SK-N-SH (cell line): ENCODE data around the gene DMRTC1B. TPM values are rescaled to one million over a fixed set of nuclear protein-coding genes. Genes with fewer than 3 reads are reported as not detected.
"Not testable (repeated sequence)": the region's sequence is repeated elsewhere in the genome, so short reads cannot be mapped to it uniquely, and the experiment has no call there.

Source experiments
- CTCF ChIA-PET: fragments of 300-600, 350-600 bp; formaldehyde crosslinking; extraction: SDS; loops from one replicate; lab custom pipeline; 2021; lab: Yijun Ruan, JAX
- POLR2A ChIA-PET: fragments of 350-600 bp; sonication (Branson Sonifier 250); formaldehyde crosslinking; extraction: SDS; loops from one replicate; lab custom pipeline; 2020; ENCODE audit warnings: antibody characterized with exemption, inconsistent platforms; lab: Yijun Ruan, JAX
- DNase-seq: peaks from one replicate; pipeline ENCODE4 v3.0.0; 2012
- H2AFZ ChIP-seq: fragments of 200-600 bp; sonication (generic); 2 replicates; pipeline ENCODE4 v1.8.1; 2016; ENCODE audit warnings: antibody characterized with exemption, mild to moderate bottlenecking, low read depth
- H3F3A ChIP-seq: fragments of 200-600 bp; sonication (generic); replicated peaks from 2 replicates; pipeline ENCODE3; 2016; ENCODE audit warnings: antibody characterized with exemption, mild to moderate bottlenecking; ENCODE audit not compliant: insufficient read depth
- H3K27ac ChIP-seq, 2 experiments: fragments of 200-500 bp in 1 of 2; fragments of 200-600 bp in 1 of 2; sonication (Bioruptor generic) in 1 of 2; sonication (generic), shearing (Covaris generic) in 1 of 2; 2 replicates each; pipeline versions ENCODE4 v1.5.1 to v1.6.1; 2014 to 2016; ENCODE audit warnings: low read depth in 2 of 2, inconsistent platforms in 1 of 2, low read length in 1 of 2, mild to moderate bottlenecking in 1 of 2, mixed read lengths in 1 of 2
- H3K27me3 ChIP-seq: fragments of 200-600 bp; sonication (generic), shearing (Covaris generic); 2 replicates; pipeline ENCODE4 v1.6.1; 2016; ENCODE audit warnings: mixed run types; ENCODE audit not compliant: insufficient read depth
- H3K36me3 ChIP-seq, 2 experiments: fragments of 200-500 bp in 1 of 2; fragments of 200-600 bp in 1 of 2; sonication (Bioruptor generic) in 1 of 2; sonication (generic) in 1 of 2; replicated peaks in 1 of 2; 2 replicates each; pipeline versions ENCODE3 to v1.5.1; 2014 to 2016; ENCODE audit warnings: low read length in 1 of 2, mild to moderate bottlenecking in 1 of 2; ENCODE audit not compliant: insufficient read depth in 2 of 2, control insufficient read depth in 1 of 2
- H3K4me1 ChIP-seq, 2 experiments: fragments of 200-500 bp in 1 of 2; fragments of 200-600 bp in 1 of 2; sonication (Bioruptor generic) in 1 of 2; sonication (generic), shearing (Covaris generic) in 1 of 2; 2 replicates each; pipeline versions ENCODE4 v1.5.1 to v1.6.1; 2014 to 2016; ENCODE audit warnings: low read depth in 1 of 2, low read length in 1 of 2, mixed run types in 1 of 2; ENCODE audit not compliant: insufficient read depth in 2 of 2, control insufficient read depth in 1 of 2
- H3K4me2 ChIP-seq: fragments of 200-600 bp; sonication (generic), shearing (Covaris generic); 2 replicates; pipeline ENCODE4 v1.6.1; 2017; ENCODE audit warnings: mixed run types
- H3K4me3 ChIP-seq, 2 experiments: fragments of 200-500 bp in 1 of 2; fragments of 200-600 bp in 1 of 2; sonication (Bioruptor generic) in 1 of 2; sonication (generic), shearing (Covaris generic) in 1 of 2; 2 replicates each; pipeline versions ENCODE4 v1.5.1 to v1.8.1; 2014 to 2016; ENCODE audit warnings: low read depth in 2 of 2, inconsistent platforms in 1 of 2, low read length in 1 of 2, mild to moderate bottlenecking in 1 of 2, mixed read lengths in 1 of 2, moderate library complexity in 1 of 2
- H3K79me2 ChIP-seq: fragments of 200-600 bp; sonication (generic); 2 replicates; pipeline ENCODE4 v1.8.1; 2017; ENCODE audit warnings: mild to moderate bottlenecking; ENCODE audit not compliant: insufficient read depth
- H3K9ac ChIP-seq: fragments of 200-600 bp; sonication (generic); 2 replicates; pipeline ENCODE4 v1.6.1; 2017; ENCODE audit warnings: mixed run types
- H3K9me2 ChIP-seq: fragments of 200-600 bp; sonication (generic); 2 replicates; pipeline ENCODE4 v1.6.1; 2017; ENCODE audit warnings: mixed run types
- H3K9me3 ChIP-seq: fragments of 200-600 bp; sonication (generic); 2 replicates; pipeline ENCODE4 v1.6.1; 2017; ENCODE audit warnings: mixed run types, mild to moderate bottlenecking, moderate library complexity
- H4K20me1 ChIP-seq: fragments of 200-600 bp; sonication (generic); 2 replicates; pipeline ENCODE4 v1.6.1; 2017; ENCODE audit warnings: mild to moderate bottlenecking, mixed run types; ENCODE audit not compliant: insufficient read depth
- CHD2 ChIP-seq: fragments of 150-350 bp; IDR thresholded peaks from 2 replicates; pipeline ENCODE4 v1.6.1; 2018; ENCODE audit warnings: low read length; ENCODE audit not compliant: partially characterized antibody
- FOXM1 ChIP-seq: IDR thresholded peaks from 2 replicates; pipeline ENCODE4 v1.4.0; 2012; ENCODE audit warnings: low read depth, mild to moderate bottlenecking
- WGBS: methylation state at CpG from one replicate; pipeline ENCODE4 v1.1.6; 2017; ENCODE audit warnings: low lambda C conversion rate; 5-methylcytosine and 5-hydroxymethylcytosine counted together
- polyA plus RNA-seq, 3 experiments: library from polyadenylated mRNA; depleted of rRNA; stranded (reverse); fragments of >200 nt; gene quantifications; 2 replicates each; pipeline ENCODE4 v1.2.3, GENCODE V29; 2012

The DMRTC1B gene
- polyA plus RNA-seq, 1 of the 3 experiments (the other 2 are of a cell fraction), result not detected

DNA sequence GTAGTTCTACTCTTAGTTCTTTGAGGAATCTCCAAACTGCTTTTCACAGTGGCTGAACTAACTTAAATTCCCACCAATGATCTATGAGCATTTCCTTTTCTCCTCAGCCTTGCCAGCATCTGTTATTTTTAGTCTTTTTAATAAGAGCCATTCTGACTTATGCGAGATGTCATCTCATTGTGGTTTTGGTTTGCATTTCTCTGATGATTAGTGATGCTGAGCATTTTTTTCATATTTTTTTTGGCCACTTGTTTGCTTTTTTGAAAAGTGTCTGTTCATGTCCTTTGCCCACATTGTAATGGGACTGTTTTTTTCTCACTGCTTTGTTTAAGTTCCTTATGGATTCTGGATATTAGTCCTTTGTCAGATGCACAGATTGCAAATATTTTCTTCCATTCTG is 41.1 kb upstream of the DMRTC1B start:
- TF ChIP-seq FOXM1, result no peak
- TF ChIP-seq CHD2, result no peak
- CTCF ChIA-PET, result no interaction called here
- H3F3A ChIP-seq, result no peaks in the 10 kb centered on the region
- no peaks in the 10 kb centered on the region for H3K79me2 ChIP-seq
- H3K36me3 ChIP-seq, result no peaks in the 10 kb centered on the region
- H3K27me3 ChIP-seq, result no peaks in the 10 kb centered on the region
- H3K4me2 ChIP-seq, result no peak overlapping the region
- H3K9me2 ChIP-seq, result no peaks in the 10 kb centered on the region
- no peaks in the 10 kb centered on the region for H4K20me1 ChIP-seq
- no peak overlapping the region for H3K9ac ChIP-seq
- no peak overlapping the region for H2AFZ ChIP-seq
- H3K27ac ChIP-seq, result no peak overlapping the region
- no peaks in the 10 kb centered on the region for H3K4me1 ChIP-seq
- no peak for DNase-seq
- no peak overlapping the region for H3K4me3 ChIP-seq
- no peaks in the 10 kb centered on the region for H3K9me3 ChIP-seq
- WGBS, result 12% methylated on average over 1 of the region's 1 CpG
- POLR2A ChIA-PET, result no interaction called here

- POLR2A ChIA-PET, H2AFZ ChIP-seq, H3K9me2 ChIP-seq, H3K36me3 ChIP-seq, H3K9me3 ChIP-seq, H3K4me2 ChIP-seq, H3K27ac ChIP-seq, CTCF ChIA-PET, H4K20me1 ChIP-seq, DNase-seq, H3K4me3 ChIP-seq, H3F3A ChIP-seq, H3K4me1 ChIP-seq, H3K79me2 ChIP-seq, H3K27me3 ChIP-seq, H3K9ac ChIP-seq: not testable (repeated sequence)
- no CpG with 5 or more reads among the region's 7 CpGs for WGBS
Measured at GRCh38 chrX:72745546-72745945, 31.1 kb upstream of the DMRTC1B start.

DNA sequence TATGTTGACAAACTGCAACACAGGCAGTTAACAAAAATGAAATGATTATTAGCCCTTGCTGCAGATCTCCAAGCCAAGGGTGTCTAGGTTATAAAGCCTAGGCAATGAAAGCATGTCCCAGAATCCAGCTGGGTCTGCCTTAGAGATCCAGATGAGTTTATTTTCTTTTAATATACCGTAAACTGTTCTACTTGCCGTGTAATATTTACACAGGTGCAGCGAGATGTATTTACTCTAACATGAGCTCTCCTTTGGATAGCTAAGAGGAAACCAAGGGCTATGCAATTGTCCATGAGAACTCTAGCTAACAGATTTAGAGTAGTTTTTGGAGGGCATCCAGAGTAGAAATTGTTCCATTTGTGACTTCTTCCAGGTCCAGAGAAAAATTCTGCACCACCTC is 28.1 kb upstream of the DMRTC1B start:
- H3K27me3 ChIP-seq, DNase-seq, H3K4me3 ChIP-seq, H3K9ac ChIP-seq, H3K4me1 ChIP-seq, H3K4me2 ChIP-seq, H3K9me3 ChIP-seq, H3K9me2 ChIP-seq, H3K27ac ChIP-seq, CTCF ChIA-PET, POLR2A ChIA-PET, H3K36me3 ChIP-seq, H2AFZ ChIP-seq, H3K79me2 ChIP-seq, H4K20me1 ChIP-seq, H3F3A ChIP-seq: not testable (repeated sequence)
- no CpG with 5 or more reads among the region's 3 CpGs for WGBS

DNA sequence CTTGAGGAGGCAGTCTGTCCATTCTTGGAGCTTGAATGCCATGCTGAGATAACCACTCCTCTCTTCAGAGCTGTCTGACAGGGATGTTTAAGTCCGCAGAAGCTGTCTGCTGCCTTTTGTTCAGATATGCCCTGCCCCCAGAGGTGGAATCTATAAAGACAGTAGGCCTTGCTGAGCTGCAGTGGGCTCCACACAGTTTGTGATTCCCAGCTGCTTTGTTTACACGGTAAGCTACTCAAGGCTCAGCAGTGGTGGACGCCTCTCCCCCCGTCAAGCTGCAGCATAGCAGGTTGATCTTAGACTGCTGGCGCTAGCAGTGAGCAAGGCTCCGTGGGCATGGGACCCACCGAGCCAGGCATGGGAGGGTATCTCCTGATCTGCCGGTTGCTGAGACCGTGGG is 16.2 kb upstream of the DMRTC1B start:
- H3K79me2 ChIP-seq, H3K27me3 ChIP-seq, H3K36me3 ChIP-seq, H3K4me1 ChIP-seq, H3K4me2 ChIP-seq, CTCF ChIA-PET, DNase-seq, H3K9me2 ChIP-seq, POLR2A ChIA-PET, H3K4me3 ChIP-seq, H3F3A ChIP-seq, H3K9ac ChIP-seq, H4K20me1 ChIP-seq, H3K9me3 ChIP-seq, H3K27ac ChIP-seq, H2AFZ ChIP-seq: not testable (repeated sequence)
- no CpG with 5 or more reads among the region's 9 CpGs for WGBS

DNA sequence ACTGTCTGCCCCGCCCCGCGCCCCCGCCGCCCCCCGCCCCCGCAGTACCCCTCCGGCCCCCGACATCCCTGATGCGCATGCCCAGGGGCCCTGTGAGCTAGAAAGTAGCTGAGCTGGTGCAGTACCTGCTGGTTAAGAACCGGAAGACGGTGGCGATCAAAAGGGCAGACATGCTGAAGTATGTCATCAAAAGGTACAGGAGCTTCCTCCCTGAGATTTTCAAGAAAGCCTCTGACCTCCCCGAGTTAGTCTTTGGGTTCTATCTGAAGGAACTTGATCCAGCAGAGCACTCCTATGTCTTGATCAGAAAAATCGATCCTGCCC is 739 bp downstream of the DMRTC1B start:
- H3K4me3 ChIP-seq, H3K4me1 ChIP-seq, H3K9me2 ChIP-seq, CTCF ChIA-PET, H4K20me1 ChIP-seq, H3K27ac ChIP-seq, H3K4me2 ChIP-seq, H3K9me3 ChIP-seq, H3K79me2 ChIP-seq, POLR2A ChIA-PET, H3F3A ChIP-seq, DNase-seq, H2AFZ ChIP-seq, H3K9ac ChIP-seq, H3K27me3 ChIP-seq, H3K36me3 ChIP-seq: not testable (repeated sequence)
- WGBS, result no CpG with 5 or more reads among the region's 15 CpGs

- H2AFZ ChIP-seq, H3F3A ChIP-seq, H3K9ac ChIP-seq, POLR2A ChIA-PET, H3K27me3 ChIP-seq, H4K20me1 ChIP-seq, H3K9me3 ChIP-seq, H3K4me2 ChIP-seq, H3K36me3 ChIP-seq, DNase-seq, CTCF ChIA-PET, H3K79me2 ChIP-seq, H3K4me1 ChIP-seq, H3K9me2 ChIP-seq, H3K27ac ChIP-seq, H3K4me3 ChIP-seq: not testable (repeated sequence)
- whole genome bisulfite sequencing, result no CpG with 5 or more reads among the region's 6 CpGs
Measured at GRCh38 chrX:72778146-72778545, 1.5 kb downstream of the DMRTC1B start.

DNA sequence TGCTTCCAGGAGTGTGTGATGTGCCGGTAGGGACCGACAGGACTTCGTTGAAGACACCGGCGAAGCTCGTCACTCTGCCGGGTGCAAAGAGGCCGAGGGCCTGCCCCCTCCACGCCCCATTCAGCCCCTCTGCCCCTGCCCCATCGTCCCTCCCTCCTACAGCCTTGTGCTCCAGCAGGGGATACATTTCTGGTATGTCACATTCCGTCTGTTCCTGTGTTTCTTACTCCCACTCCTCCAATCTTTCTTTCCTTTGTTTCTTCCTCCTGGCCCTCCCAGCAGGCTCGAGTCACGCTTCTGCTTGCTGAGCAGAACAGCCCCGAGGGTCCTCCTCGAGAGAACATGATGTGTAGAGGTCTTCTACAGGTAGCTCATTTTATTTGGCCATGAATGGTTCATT is 5.9 kb downstream of the DMRTC1B start, which contains the start of gene FAM236B:
TSS of gene FAM236B (minus strand) at position 101 of the 400 bp plus-strand sequence. CDS start at position 1, 100 bp downstream.
- H3K27me3 ChIP-seq, DNase-seq, CTCF ChIA-PET, H3K4me3 ChIP-seq, H3F3A ChIP-seq, H3K4me1 ChIP-seq, H4K20me1 ChIP-seq, H3K27ac ChIP-seq, H3K4me2 ChIP-seq, H3K79me2 ChIP-seq, H3K36me3 ChIP-seq, POLR2A ChIA-PET, H3K9me3 ChIP-seq, H3K9me2 ChIP-seq, H3K9ac ChIP-seq, H2AFZ ChIP-seq: not testable (repeated sequence)
- no CpG with 5 or more reads among the region's 15 CpGs for WGBS
